Measurements from ENCODE around the gene NDUFB8. TPM values are rescaled to one million over a fixed set of nuclear protein-coding genes. Genes with fewer than 3 reads are reported as not detected.

NDUFB8 gene
- total RNA-seq, 1 donor from 2014 or later: 124 TPM

DNA sequence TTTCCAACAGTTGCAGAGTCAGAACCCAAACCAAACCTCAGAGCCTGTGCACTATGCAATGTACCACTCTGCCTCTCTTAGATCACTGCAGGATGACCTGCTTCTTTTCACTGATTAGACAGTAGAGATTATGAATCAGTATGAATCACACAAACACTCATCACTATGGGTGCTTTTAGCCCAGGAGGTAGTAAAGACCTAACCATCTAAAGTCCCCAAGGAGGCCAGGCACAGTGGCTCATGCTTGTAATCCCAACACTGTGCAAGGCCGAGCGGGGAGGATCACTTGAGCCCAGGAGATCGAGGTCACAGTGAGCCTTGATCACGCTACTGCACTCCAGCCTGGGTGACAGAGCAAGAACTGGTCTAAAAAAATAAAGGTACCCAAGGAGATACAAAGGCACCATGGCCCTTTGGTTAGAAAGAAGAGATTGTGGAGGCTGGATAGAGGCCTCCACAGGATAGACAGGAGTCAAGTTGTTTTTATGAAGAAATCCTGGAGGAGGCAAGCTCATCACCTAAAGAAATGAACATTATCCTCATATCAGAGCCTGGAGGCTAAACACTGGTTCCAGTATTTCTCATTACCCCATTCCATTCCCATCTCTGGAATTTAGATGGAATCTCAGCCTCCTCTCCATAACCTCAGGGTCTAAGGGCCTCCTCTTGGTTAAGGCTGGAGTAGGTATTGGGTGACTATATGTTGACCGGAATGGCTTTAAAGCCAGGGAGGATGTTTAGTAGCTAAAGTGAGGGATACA lies 22.9 kb downstream of the NDUFB8 start:
- H3K9me3 Mint-ChIP-seq: no peaks in the 10 kb centered on the region
- H3K27me3 ChIP-seq: peaks cover 16% of the 10 kb centered on the region
- H3K9me3 ChIP-seq (ENCODE audit: low read depth): no peaks in the 10 kb centered on the region
- no peaks in the 10 kb centered on the region for H3K79me2 ChIP-seq (ENCODE audit: low read depth)
- peaks cover 11% of the 10 kb centered on the region for H3K27me3 Mint-ChIP-seq (ENCODE audit: insufficient read depth, low read depth)
- peaks cover 3% of the 10 kb centered on the region for H4K20me1 ChIP-seq (ENCODE audit: low read depth)
- H2AFZ ChIP-seq (replicated peaks): no peak overlapping the region
- peaks cover 43% of the 10 kb centered on the region for H3K4me1 ChIP-seq
- H3K4me3 Mint-ChIP-seq: no peak overlapping the region
- no peak overlapping the region for H3K4me2 ChIP-seq
- no peaks in the 10 kb centered on the region for H3K36me3 ChIP-seq
- no peak overlapping the region for H3K27ac ChIP-seq
- DNase-seq (ENCODE audit: low spot score): no peak
- peaks cover 15% of the 10 kb centered on the region for H3F3A ChIP-seq (ENCODE audit: low read depth)
- TF ChIP-seq EZH2phosphoT487 (IDR thresholded peaks at IDR 0.05) (no peak), EZH2 (IDR thresholded peaks at IDR 0.05) (no peak)
- TF ChIP-seq, protein P1, sequence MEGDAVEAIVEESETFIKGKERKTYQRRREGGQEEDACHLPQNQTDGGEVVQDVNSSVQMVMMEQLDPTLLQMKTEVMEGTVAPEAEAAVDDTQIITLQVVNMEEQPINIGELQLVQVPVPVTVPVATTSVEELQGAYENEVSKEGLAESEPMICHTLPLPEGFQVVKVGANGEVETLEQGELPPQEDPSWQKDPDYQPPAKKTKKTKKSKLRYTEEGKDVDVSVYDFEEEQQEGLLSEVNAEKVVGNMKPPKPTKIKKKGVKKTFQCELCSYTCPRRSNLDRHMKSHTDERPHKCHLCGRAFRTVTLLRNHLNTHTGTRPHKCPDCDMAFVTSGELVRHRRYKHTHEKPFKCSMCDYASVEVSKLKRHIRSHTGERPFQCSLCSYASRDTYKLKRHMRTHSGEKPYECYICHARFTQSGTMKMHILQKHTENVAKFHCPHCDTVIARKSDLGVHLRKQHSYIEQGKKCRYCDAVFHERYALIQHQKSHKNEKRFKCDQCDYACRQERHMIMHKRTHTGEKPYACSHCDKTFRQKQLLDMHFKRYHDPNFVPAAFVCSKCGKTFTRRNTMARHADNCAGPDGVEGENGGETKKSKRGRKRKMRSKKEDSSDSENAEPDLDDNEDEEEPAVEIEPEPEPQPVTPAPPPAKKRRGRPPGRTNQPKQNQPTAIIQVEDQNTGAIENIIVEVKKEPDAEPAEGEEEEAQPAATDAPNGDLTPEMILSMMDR (IDR thresholded peaks at IDR 0.05): no peak
- H3K4me3 ChIP-seq: no peak overlapping the region
- no peak overlapping the region for H3K9ac ChIP-seq
- peak overlapping the region; percentile 26 for H3K27ac Mint-ChIP-seq
- H3K4me1 Mint-ChIP-seq: peaks cover 60% of the 10 kb centered on the region
- H3K36me3 Mint-ChIP-seq: peaks cover 21% of the 10 kb centered on the region

DNA sequence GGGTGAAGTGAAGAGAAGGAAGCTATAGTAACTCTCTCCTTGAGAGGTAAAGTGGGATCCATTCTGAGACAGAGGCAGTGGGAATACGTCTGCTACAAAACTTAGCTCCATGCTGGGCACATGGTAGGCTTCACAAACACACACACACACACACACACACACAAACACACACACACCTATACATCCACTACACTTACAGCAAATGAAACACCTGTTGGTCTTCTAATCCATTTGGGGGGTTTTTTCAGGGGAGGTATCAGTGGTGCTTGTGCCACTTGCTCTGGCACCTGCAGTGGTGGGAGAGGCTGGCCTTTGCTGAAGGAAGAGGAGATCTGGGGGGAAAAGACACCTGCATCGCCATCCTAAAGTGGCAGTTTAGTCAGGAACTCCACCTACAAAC lies 24.5 kb downstream of the NDUFB8 start:
- no peak overlapping the region for H3K27ac ChIP-seq
- Mint-ChIP-seq H3K9me3 (no peaks in the 10 kb centered on the region), H3K4me1 (peaks cover 67% of the 10 kb centered on the region)

GRCh38 chr10:100504096-100504495 lies 25.6 kb downstream of the NDUFB8 start:
- H3K4me1 Mint-ChIP-seq: peaks cover 75% of the 10 kb centered on the region
- Histone ChIP-seq H3K4me1 (peaks cover 51% of the 10 kb centered on the region), H3K9ac (no peak overlapping the region), H3K4me3 (no peak overlapping the region), H3F3A (ENCODE audit: low read depth) (peaks cover 19% of the 10 kb centered on the region), H3K36me3 (no peaks in the 10 kb centered on the region), H2AFZ (replicated peaks) (no peak overlapping the region), H3K79me2 (ENCODE audit: low read depth) (no peaks in the 10 kb centered on the region), H3K27me3 (peaks cover 24% of the 10 kb centered on the region), H3K27ac (no peak overlapping the region), H3K9me3 (ENCODE audit: low read depth) (no peaks in the 10 kb centered on the region), H3K4me2 (no peak overlapping the region), H4K20me1 (ENCODE audit: low read depth) (peaks cover 2% of the 10 kb centered on the region)
- H3K27ac Mint-ChIP-seq: peak overlapping the region; percentile 78
- peaks cover 41% of the 10 kb centered on the region for H3K36me3 Mint-ChIP-seq
- H3K27me3 Mint-ChIP-seq (ENCODE audit: insufficient read depth, low read depth): peaks cover 6% of the 10 kb centered on the region
- no peaks in the 10 kb centered on the region for H3K9me3 Mint-ChIP-seq
- no peak for DNase-seq (ENCODE audit: low spot score)
- TF ChIP-seq, protein P1 (IDR thresholded peaks at IDR 0.05): no peak
- no peak for TF ChIP-seq EZH2phosphoT487 (IDR thresholded peaks at IDR 0.05)
- no peak for TF ChIP-seq EZH2 (IDR thresholded peaks at IDR 0.05)
- H3K4me3 Mint-ChIP-seq: no peak overlapping the region

More for the DNA sequence above, 24.5 kb downstream of the NDUFB8 start:
- H3K4me3 ChIP-seq: no peak overlapping the region
- H3K9ac ChIP-seq: no peak overlapping the region
- no peak overlapping the region for H2AFZ ChIP-seq (replicated peaks)
- TF ChIP-seq EZH2 (IDR thresholded peaks at IDR 0.05): no peak
- TF ChIP-seq, protein P1 (IDR thresholded peaks at IDR 0.05): no peak
- TF ChIP-seq EZH2phosphoT487 (IDR thresholded peaks at IDR 0.05): no peak
- H3K4me1 ChIP-seq: peaks cover 51% of the 10 kb centered on the region
- no peak for DNase-seq (ENCODE audit: low spot score)
- peaks cover 3% of the 10 kb centered on the region for H4K20me1 ChIP-seq (ENCODE audit: low read depth)
- H3K27me3 ChIP-seq: peaks cover 16% of the 10 kb centered on the region
- H3K9me3 ChIP-seq (ENCODE audit: low read depth): no peaks in the 10 kb centered on the region
- H3F3A ChIP-seq (ENCODE audit: low read depth): peaks cover 19% of the 10 kb centered on the region
- no peak overlapping the region for H3K4me2 ChIP-seq
- no peaks in the 10 kb centered on the region for H3K79me2 ChIP-seq (ENCODE audit: low read depth)
- peak overlapping the region; percentile 55 for H3K27ac Mint-ChIP-seq
- no peak overlapping the region for H3K4me3 Mint-ChIP-seq
- peaks cover 5% of the 10 kb centered on the region for H3K27me3 Mint-ChIP-seq (ENCODE audit: insufficient read depth, low read depth)
- peaks cover 30% of the 10 kb centered on the region for H3K36me3 Mint-ChIP-seq
- H3K36me3 ChIP-seq: no peaks in the 10 kb centered on the region
